Astrocyte (in vitro differentiated cells and primary cell): ENCODE measurements around the gene NUMB.

Source experiments
- CTCF ChIP-seq: IDR thresholded peaks from 2 replicates; pipeline ENCODE4 v1.5.1; 2011; ENCODE audit warnings: low read depth, mild to moderate bottlenecking, inconsistent platforms, low read length, moderate library complexity; ENCODE audit not compliant: insufficient read depth
- EZH2 ChIP-seq: IDR thresholded peaks from 2 replicates; pipeline ENCODE4 v1.6.1; 2012; ENCODE audit warnings: mild to moderate bottlenecking, low read length, inconsistent platforms; ENCODE audit not compliant: insufficient read depth

GRCh38 chr14:73236752-73237218 is 221.6 kb downstream of the NUMB start:
- TF ChIP-seq CTCF = no peak
- no peak for TF ChIP-seq EZH2
